HCT116 (cell line): Measurements from ENCODE around the gene PRR7. TPM values are rescaled to one million over a fixed set of nuclear protein-coding genes. Genes with fewer than 3 reads are reported as not detected.

Experiments used
- ATAC-seq: fragments of 200-7000 bp; cut with Tn5 transposase; 2 replicates; pipeline ENCODE4 v1.9.1; 2020; ENCODE audit warnings: mild to moderate bottlenecking, moderate library complexity
- BruUV-seq: library from RNA; stranded (reverse); fragments of 400-500 nt; replicated peaks from 2 replicates; lab custom pipeline; 2021; lab: Mats Ljungman, UMichigan
- CTCF ChIA-PET: fragments of 300-600 bp; sonication (Branson Sonifier 250); formaldehyde crosslinking; loops from one replicate; lab custom pipeline; 2021; ENCODE audit warnings: antibody characterized with exemption; lab: Charles Lee
- POLR2A ChIA-PET: fragments of 300-600, 350-600 bp; sonication (Branson Sonifier 250); formaldehyde crosslinking; loops from one replicate; lab custom pipeline; 2021; ENCODE audit warnings: antibody characterized with exemption; lab: Charles Lee
- RAD21 ChIA-PET, 2 experiments: fragments of 300-600 bp; sonication (Branson Sonifier 250); formaldehyde crosslinking; loops; one replicate each; lab custom pipeline; 2023; ENCODE audit warnings: low total read pairs in 2 of 2; ENCODE audit not compliant: uncharacterized antibody in 2 of 2, unreplicated experiment in 2 of 2, low non-redundant PET in 1 of 2; lab: Charles Lee
- DNase-seq: peaks from one replicate; pipeline ENCODE4 v3.0.0-alpha.2; 2010; ENCODE audit warnings: low read depth, low spot score
- H2AFZ ChIP-seq: fragments of 200-600 bp; shearing (Covaris generic), sonication (generic); 2 replicates; pipeline ENCODE4 v1.6.1; 2017; ENCODE audit warnings: low read depth, mixed run types, mixed read lengths, antibody characterized with exemption, low read length; ENCODE audit not compliant: poor library complexity, severe bottlenecking
- H3K27ac ChIP-seq: 2 replicates; pipeline ENCODE4 v1.5.1; 2012; ENCODE audit warnings: low read depth, low read length
- H3K27me3 ChIP-seq: fragments of 200-600 bp; sonication (generic); 2 replicates; pipeline ENCODE4 v1.6.1; 2016; ENCODE audit warnings: mixed run types, low read length, mixed read lengths; ENCODE audit not compliant: insufficient read depth
- H3K36me3 ChIP-seq, 2 experiments: fragments of 200-500 bp in 1 of 2; fragments of 200-600 bp in 1 of 2; sonication (Bioruptor generic) in 1 of 2; sonication (generic) in 1 of 2; 2 replicates each; pipeline versions ENCODE4 v1.5.1 to v1.6.1; 2014 to 2016; ENCODE audit warnings: low read length in 2 of 2, inconsistent platforms in 1 of 2, mixed read lengths in 1 of 2, mixed run types in 1 of 2; ENCODE audit not compliant: insufficient read depth in 2 of 2, control insufficient read depth in 1 of 2
- H3K4me1 ChIP-seq, 2 experiments: fragments of 200-600 bp in 1 of 2; sonication (generic) in 1 of 2; 2 replicates each; pipeline versions ENCODE4 v1.5.1 to v1.6.1; 2012 to 2017; ENCODE audit warnings: low read length in 2 of 2, inconsistent platforms in 1 of 2, mild to moderate bottlenecking in 1 of 2, mixed read lengths in 1 of 2, mixed run types in 1 of 2, moderate library complexity in 1 of 2; ENCODE audit not compliant: insufficient read depth in 2 of 2, control insufficient read depth in 1 of 2
- H3K4me2 ChIP-seq: fragments of 200-600 bp; sonication (generic); 2 replicates; pipeline ENCODE4 v1.6.1; 2017; ENCODE audit warnings: mixed run types, low read length, mixed read lengths
- H3K4me3 ChIP-seq, 2 experiments: fragments of 200-600 bp in 1 of 2; sonication (generic) in 1 of 2; replicated peaks in 1 of 2; 2 replicates each; pipeline ENCODE4 v1.5.1; 2011 to 2016; ENCODE audit warnings: low read length in 2 of 2, control low read depth in 1 of 2, low read depth in 1 of 2, mild to moderate bottlenecking in 1 of 2, mixed read lengths in 1 of 2, mixed run types in 1 of 2
- H3K79me2 ChIP-seq: fragments of 200-600 bp; sonication (generic); 2 replicates; pipeline ENCODE4 v1.6.1; 2017; ENCODE audit warnings: mild to moderate bottlenecking, mixed run types, low read length, moderate library complexity, mixed read lengths; ENCODE audit not compliant: insufficient read depth
- H3K9ac ChIP-seq: fragments of 200-600 bp; sonication (generic); 2 replicates; pipeline ENCODE4 v1.6.1; 2016; ENCODE audit warnings: low read length, mixed read lengths
- H3K9me2 ChIP-seq: fragments of 200-600 bp; sonication (generic), shearing (Covaris generic); 2 replicates; pipeline ENCODE4 v1.6.1; 2017; ENCODE audit warnings: mixed run types, mild to moderate bottlenecking, moderate library complexity; ENCODE audit not compliant: insufficient read depth
- H3K9me3 ChIP-seq, 2 experiments: fragments of 200-500 bp in 1 of 2; fragments of 200-600 bp in 1 of 2; sonication (Bioruptor generic) in 1 of 2; sonication (generic) in 1 of 2; 2 replicates each; pipeline ENCODE4 v1.6.1; 2014 to 2017; ENCODE audit warnings: low read length in 2 of 2, mixed read lengths in 2 of 2, inconsistent platforms in 1 of 2, low read depth in 1 of 2, mild to moderate bottlenecking in 1 of 2, mixed run types in 1 of 2, moderate library complexity in 1 of 2; ENCODE audit not compliant: control insufficient read depth in 1 of 2, insufficient read depth in 1 of 2
- H4K20me1 ChIP-seq: fragments of 200-600 bp; sonication (generic), shearing (Covaris generic); 2 replicates; pipeline ENCODE4 v1.6.1; 2017; ENCODE audit warnings: mixed run types, mild to moderate bottlenecking, moderate library complexity; ENCODE audit not compliant: insufficient read depth
- CBX3 ChIP-seq: IDR thresholded peaks from 2 replicates; pipeline ENCODE4 v1.6.1; 2012; ENCODE audit warnings: low read depth
- EGR1 ChIP-seq: IDR thresholded peaks from 2 replicates; pipeline ENCODE4 v1.6.1; 2012; ENCODE audit warnings: low read depth
- ELF1 ChIP-seq: IDR thresholded peaks from 2 replicates; pipeline ENCODE4 v1.6.1; 2012; ENCODE audit warnings: low read depth, borderline replicate concordance
- EZH2 ChIP-seq: fragments of 200-600 bp; sonication (generic); IDR thresholded peaks from 2 replicates; pipeline ENCODE4 v1.6.1; 2017; ENCODE audit warnings: antibody characterized with exemption, mixed run types
- POLR2A ChIP-seq: IDR thresholded peaks from 2 replicates; pipeline ENCODE4 v1.7.0; 2011; ENCODE audit warnings: borderline replicate concordance; ENCODE audit not compliant: insufficient read depth, insufficient read length; ENCODE audit errors: extremely low read depth
- SP1 ChIP-seq: IDR thresholded peaks from 2 replicates; pipeline ENCODE4 v1.6.1; 2012; ENCODE audit warnings: low read depth
- SRF ChIP-seq: IDR thresholded peaks from 2 replicates; pipeline ENCODE4 v1.6.1; 2012; ENCODE audit warnings: low read depth
- ZNF274 ChIP-seq: fragments of 200-500 bp; sonication (Bioruptor generic); IDR thresholded peaks from 2 replicates; pipeline ENCODE4 v1.6.1; 2014; ENCODE audit warnings: mild to moderate bottlenecking, low read depth, low read length, inconsistent platforms
- intact Hi-C: fragments of 100-400 bp; cut with micrococcal nuclease; formaldehyde crosslinking; loops from 2 replicates; pipeline ENCODE4 v1.10.0; 2022
- total RNA-seq: library from RNA; stranded (reverse); gene quantifications from one replicate; pipeline ENCODE4 v1.2.1, GENCODE V29; 2021; ENCODE audit not compliant: unreplicated experiment
- TF ChIP-seq, protein P1 (sequence below): IDR thresholded peaks from 2 replicates; pipeline ENCODE4 v1.6.1; 2011; ENCODE audit warnings: mild to moderate bottlenecking, low read length, moderate library complexity; ENCODE audit not compliant: insufficient replicate concordance; ENCODE audit errors: extremely low read depth
- TF ChIP-seq, protein P2 (sequence below): IDR thresholded peaks from 2 replicates; pipeline ENCODE4 v1.6.1; 2012
- TF ChIP-seq, protein P3 (sequence below): IDR thresholded peaks from 2 replicates; pipeline ENCODE4 v1.6.1; 2012

Gene PRR7
- total RNA-seq, 1 experiment from 2014 or later, result 39.9 TPM

DNA sequence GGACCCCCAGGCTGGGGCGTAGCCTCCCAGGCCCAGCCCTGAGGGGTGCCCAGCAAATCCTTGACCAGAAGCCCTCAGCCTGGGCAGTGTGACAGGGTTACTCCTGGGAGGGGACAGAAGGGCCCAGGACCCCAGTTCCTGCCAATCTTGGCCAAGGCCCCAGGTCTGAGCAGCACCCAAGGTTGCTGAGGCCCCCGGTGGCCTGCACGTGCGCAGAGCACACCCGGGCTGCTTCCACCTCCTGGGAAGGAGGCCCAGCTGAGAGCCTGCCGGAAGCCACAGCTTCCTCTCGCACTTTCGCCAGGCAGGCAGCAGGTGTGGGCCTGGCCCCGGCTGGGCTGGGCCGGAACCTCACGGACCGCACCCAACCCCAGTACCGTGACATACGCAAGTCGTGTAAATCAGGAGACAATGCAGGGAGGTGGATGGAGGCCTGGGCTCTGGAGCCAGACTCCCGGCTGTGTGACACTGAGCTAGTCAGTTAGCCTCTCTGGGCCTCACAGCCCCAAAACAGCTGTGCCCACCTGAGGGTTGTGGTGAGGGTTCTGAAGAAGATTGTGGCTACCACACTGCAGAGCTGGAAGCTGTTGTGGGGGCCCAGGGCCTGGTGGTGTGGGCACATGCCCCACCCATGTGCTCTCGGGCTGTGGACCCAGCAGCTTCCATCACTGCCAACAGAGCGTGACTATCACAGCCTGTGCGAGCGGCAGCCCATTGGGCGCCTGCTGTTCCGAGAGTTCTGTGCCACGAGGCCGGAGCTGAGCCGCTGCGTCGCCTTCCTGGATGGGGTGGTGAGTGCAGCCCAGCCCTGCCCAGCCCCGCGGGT lies 15.1 kb upstream of the PRR7 start:
- H3K9me3 ChIP-seq, result no peaks in the 10 kb centered on the region
- ATAC-seq (no peak), DNase-seq (no peak)
- no peak overlapping the region for H3K4me3 ChIP-seq
- CTCF ChIA-PET, result no interaction called here
- H3K4me1 ChIP-seq, result peaks cover 7 to 18% of the 10 kb centered on the region in 2 experiments; a peak in 3 of 4 replicates
- no peak overlapping the region for H2AFZ ChIP-seq
- TF ChIP-seq EGR1 (no peak), SP1 (no peak), EZH2 (no peak), ZNF274 (no peak), POLR2A (no peak), CBX3 (no peak), SRF (no peak), ELF1 (no peak)
- TF ChIP-seq, protein P1, sequence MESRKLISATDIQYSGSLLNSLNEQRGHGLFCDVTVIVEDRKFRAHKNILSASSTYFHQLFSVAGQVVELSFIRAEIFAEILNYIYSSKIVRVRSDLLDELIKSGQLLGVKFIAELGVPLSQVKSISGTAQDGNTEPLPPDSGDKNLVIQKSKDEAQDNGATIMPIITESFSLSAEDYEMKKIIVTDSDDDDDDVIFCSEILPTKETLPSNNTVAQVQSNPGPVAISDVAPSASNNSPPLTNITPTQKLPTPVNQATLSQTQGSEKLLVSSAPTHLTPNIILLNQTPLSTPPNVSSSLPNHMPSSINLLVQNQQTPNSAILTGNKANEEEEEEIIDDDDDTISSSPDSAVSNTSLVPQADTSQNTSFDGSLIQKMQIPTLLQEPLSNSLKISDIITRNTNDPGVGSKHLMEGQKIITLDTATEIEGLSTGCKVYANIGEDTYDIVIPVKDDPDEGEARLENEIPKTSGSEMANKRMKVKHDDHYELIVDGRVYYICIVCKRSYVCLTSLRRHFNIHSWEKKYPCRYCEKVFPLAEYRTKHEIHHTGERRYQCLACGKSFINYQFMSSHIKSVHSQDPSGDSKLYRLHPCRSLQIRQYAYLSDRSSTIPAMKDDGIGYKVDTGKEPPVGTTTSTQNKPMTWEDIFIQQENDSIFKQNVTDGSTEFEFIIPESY, result no peak
- TF ChIP-seq, protein P2, sequence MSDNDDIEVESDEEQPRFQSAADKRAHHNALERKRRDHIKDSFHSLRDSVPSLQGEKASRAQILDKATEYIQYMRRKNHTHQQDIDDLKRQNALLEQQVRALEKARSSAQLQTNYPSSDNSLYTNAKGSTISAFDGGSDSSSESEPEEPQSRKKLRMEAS, result no peak
- TF ChIP-seq, protein P3, sequence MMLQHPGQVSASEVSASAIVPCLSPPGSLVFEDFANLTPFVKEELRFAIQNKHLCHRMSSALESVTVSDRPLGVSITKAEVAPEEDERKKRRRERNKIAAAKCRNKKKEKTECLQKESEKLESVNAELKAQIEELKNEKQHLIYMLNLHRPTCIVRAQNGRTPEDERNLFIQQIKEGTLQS, result no peak
- RAD21 ChIA-PET, result interaction anchor here in 1 of 2 experiments (0.6 kb wide), 1 partner anchor 23 kb away, joined by 7 read pairs; no protein-coding TSS in a partner anchor
- no peaks in the 10 kb centered on the region for H3K27me3 ChIP-seq
- no peaks in the 10 kb centered on the region for H4K20me1 ChIP-seq
- no peak overlapping the region for H3K27ac ChIP-seq
- intact Hi-C loops, result no loop called here
- BruUV-seq, result no TSS peak
- no peak overlapping the region for H3K9ac ChIP-seq
- no peaks in the 10 kb centered on the region for H3K9me2 ChIP-seq
- H3K36me3 ChIP-seq, result peaks cover 19 to 41% of the 10 kb centered on the region in 2 experiments; a peak in 3 of 4 replicates
- H3K4me2 ChIP-seq, result no peak overlapping the region
- H3K79me2 ChIP-seq, result peaks cover 39% of the 10 kb centered on the region
- POLR2A ChIA-PET, result interaction anchor here (1.3 kb wide), 1 partner anchor 41 kb away, joined by 3 read pairs; no protein-coding TSS in a partner anchor
